Activated T-helper 17 cell treated with anti-CD3 and anti-CD28 coated beads, Interleukin-2, amount 50 U/mL, for 72 hours (primary cell): ENCODE results near the gene GLMP. TPM values are rescaled to one million over a fixed set of nuclear protein-coding genes. Genes with fewer than 3 reads are reported as not detected.
A peak's percentile ranks its signal among the peaks of the same experiment; 100 is the strongest.
"Not testable (repeated sequence)": the region's sequence is repeated elsewhere in the genome, so short reads cannot be mapped to it uniquely, and the experiment has no call there.

Experiments
- ATAC-seq: fragments of 150-1000 bp; cut with Tn5 transposase; replicated peaks from 2 replicates; pipeline ENCODE4 v1.10.0; 2021; ENCODE audit warnings: mild to moderate bottlenecking, moderate library complexity
- H3K27ac Mint-ChIP-seq: one replicate; pipeline ENCODE4 v1.8.0; 2022; ENCODE audit warnings: mixed read lengths
- H3K27me3 Mint-ChIP-seq: one replicate; pipeline ENCODE4 v1.8.0; 2022; ENCODE audit warnings: mixed read lengths
- H3K36me3 Mint-ChIP-seq: one replicate; pipeline ENCODE4 v1.8.0; 2022; ENCODE audit warnings: low read depth, mild to moderate bottlenecking, mixed read lengths
- H3K4me1 Mint-ChIP-seq: one replicate; pipeline ENCODE4 v1.8.0; 2022; ENCODE audit warnings: mixed read lengths
- H3K4me3 Mint-ChIP-seq: one replicate; pipeline ENCODE4 v1.8.0; 2022; ENCODE audit warnings: mild to moderate bottlenecking, mixed read lengths
- H3K9me3 Mint-ChIP-seq: one replicate; pipeline ENCODE4 v1.8.0; 2022; ENCODE audit warnings: mixed read lengths
- total RNA-seq, 2 donors: library from RNA; stranded (reverse); gene quantifications; one replicate each; pipeline ENCODE4 v1.2.3, GENCODE V29; 2022

Gene GLMP
- 10 to 100 TPM; 18.3 to 19.1 TPM for total RNA-seq

- peak within 1 kb of the TSS; percentile 89 for H3K27ac Mint-ChIP-seq
- no peaks in the 10 kb centered on the region for H3K9me3 Mint-ChIP-seq
- H3K4me3 Mint-ChIP-seq: peak within 1 kb of the TSS; percentile 86
- H3K36me3 Mint-ChIP-seq: peaks cover 22% of the 10 kb centered on the region
- H3K27me3 Mint-ChIP-seq: no peaks in the 10 kb centered on the region
- peak; percentile 94 for ATAC-seq
- H3K4me1 Mint-ChIP-seq: peaks cover 7% of the 10 kb centered on the region
Measured at GRCh38 chr1:156295391-156295947, at the start of gene GLMP. TSS of gene GLMP (minus strand) at chr1:156295679. CDS start at chr1:156295645, 34 bp downstream.

- Mint-ChIP-seq H3K4me3 (no peak overlapping the region), H3K27ac (no peak overlapping the region), H3K27me3 (peaks cover 10% of the 10 kb centered on the region), H3K36me3 (no peaks in the 10 kb centered on the region), H3K4me1 (no peaks in the 10 kb centered on the region), H3K9me3 (no peaks in the 10 kb centered on the region)
- ATAC-seq: no peak
Measured at GRCh38 chr1:156344409-156344808, 48.9 kb upstream of the GLMP start.

- H3K9me3 Mint-ChIP-seq: no peaks in the 10 kb centered on the region
- no peak overlapping the region for H3K27ac Mint-ChIP-seq
- no peak for ATAC-seq
- peaks cover 10% of the 10 kb centered on the region for H3K27me3 Mint-ChIP-seq
- H3K36me3 Mint-ChIP-seq: peaks cover 13% of the 10 kb centered on the region
- no peak overlapping the region for H3K4me3 Mint-ChIP-seq
- no peaks in the 10 kb centered on the region for H3K4me1 Mint-ChIP-seq
Measured at GRCh38 chr1:156342166-156342955, 46.9 kb upstream of the GLMP start.

GRCh38 chr1:156338180-156338976 is 42.9 kb upstream of the GLMP start, which contains the start of the genes CCT3 and TSACC:
TSS of gene CCT3 (minus strand) at chr1:156338292. CDS start at chr1:156338184, 108 bp downstream.
TSS of gene TSACC (plus strand) at chr1:156338526. CDS start at chr1:156339758, 1,232 bp downstream.
- Mint-ChIP-seq H3K36me3 (peaks cover 52% of the 10 kb centered on the region), H3K9me3 (no peaks in the 10 kb centered on the region), H3K27me3 (no peaks in the 10 kb centered on the region), H3K4me1 (peaks cover 24% of the 10 kb centered on the region), H3K4me3 (peak within 1 kb of the TSS; percentile 100), H3K27ac (peak within 1 kb of the TSS; percentile 92)
- ATAC-seq: peak; percentile 96

GRCh38 chr1:156337888-156338179 is 42.4 kb upstream of the GLMP start:
- peak overlapping the region; percentile 92 for H3K27ac Mint-ChIP-seq
- no peaks in the 10 kb centered on the region for H3K9me3 Mint-ChIP-seq
- no peak for ATAC-seq
- H3K4me1 Mint-ChIP-seq: peaks cover 24% of the 10 kb centered on the region
- H3K4me3 Mint-ChIP-seq: peak overlapping the region; percentile 100
- H3K27me3 Mint-ChIP-seq: no peaks in the 10 kb centered on the region
- H3K36me3 Mint-ChIP-seq: peaks cover 58% of the 10 kb centered on the region

GRCh38 chr1:156337052-156337887 is 41.8 kb upstream of the GLMP start:
- peak; percentile 0 for ATAC-seq
- Mint-ChIP-seq H3K36me3 (peaks cover 64% of the 10 kb centered on the region), H3K4me1 (peaks cover 24% of the 10 kb centered on the region), H3K9me3 (no peaks in the 10 kb centered on the region), H3K27me3 (no peaks in the 10 kb centered on the region), H3K4me3 (peak overlapping the region; percentile 100), H3K27ac (peak overlapping the region; percentile 92)

GRCh38 chr1:156336242-156336641 is 40.8 kb upstream of the GLMP start:
- Mint-ChIP-seq H3K36me3 (peaks cover 74% of the 10 kb centered on the region), H3K27me3 (no peaks in the 10 kb centered on the region), H3K4me3 (peak overlapping the region; percentile 100), H3K27ac (peak overlapping the region; percentile 92), H3K9me3 (no peaks in the 10 kb centered on the region), H3K4me1 (peaks cover 24% of the 10 kb centered on the region)
- ATAC-seq: no peak

- not testable (repeated sequence) for H3K4me1 Mint-ChIP-seq, H3K4me3 Mint-ChIP-seq, H3K27ac Mint-ChIP-seq, ATAC-seq, H3K9me3 Mint-ChIP-seq, H3K27me3 Mint-ChIP-seq
- H3K36me3 Mint-ChIP-seq: peaks cover 89% of the 10 kb centered on the region
Measured at GRCh38 chr1:156323179-156323578, 27.7 kb upstream of the GLMP start.

GRCh38 chr1:156320560-156320959 is 25.1 kb upstream of the GLMP start:
- no peaks in the 10 kb centered on the region for H3K9me3 Mint-ChIP-seq
- H3K4me1 Mint-ChIP-seq: no peaks in the 10 kb centered on the region
- no peak for ATAC-seq
- peaks cover 100% of the 10 kb centered on the region for H3K36me3 Mint-ChIP-seq
- H3K27me3 Mint-ChIP-seq: no peaks in the 10 kb centered on the region
- no peak overlapping the region for H3K4me3 Mint-ChIP-seq
- H3K27ac Mint-ChIP-seq: no peak overlapping the region

GRCh38 chr1:156319664-156320063 is 24.2 kb upstream of the GLMP start:
- Mint-ChIP-seq H3K9me3 (no peaks in the 10 kb centered on the region), H3K36me3 (peaks cover 100% of the 10 kb centered on the region)
- no peak for ATAC-seq

GRCh38 chr1:156316909-156317308 is 21.4 kb upstream of the GLMP start:
- H3K36me3 Mint-ChIP-seq: peaks cover 100% of the 10 kb centered on the region

More at GRCh38 chr1:156319664-156320063, 24.2 kb upstream of the GLMP start:
- no peak overlapping the region for H3K4me3 Mint-ChIP-seq
- H3K4me1 Mint-ChIP-seq: no peaks in the 10 kb centered on the region
- no peaks in the 10 kb centered on the region for H3K27me3 Mint-ChIP-seq
- no peak overlapping the region for H3K27ac Mint-ChIP-seq

GRCh38 chr1:156310962-156311361 is 15.5 kb upstream of the GLMP start:
- no peak for ATAC-seq

More at GRCh38 chr1:156316909-156317308, 21.4 kb upstream of the GLMP start:
- Mint-ChIP-seq H3K27me3 (no peaks in the 10 kb centered on the region), H3K4me3 (no peak overlapping the region), H3K4me1 (no peaks in the 10 kb centered on the region), H3K27ac (peak overlapping the region; percentile 34), H3K9me3 (no peaks in the 10 kb centered on the region)
- ATAC-seq: no peak

GRCh38 chr1:156308078-156308477 is 12.6 kb upstream of the GLMP start:
- peaks cover 94% of the 10 kb centered on the region for H3K36me3 Mint-ChIP-seq

More at GRCh38 chr1:156310962-156311361, 15.5 kb upstream of the GLMP start:
- H3K4me1 Mint-ChIP-seq: no peaks in the 10 kb centered on the region
- H3K9me3 Mint-ChIP-seq: no peaks in the 10 kb centered on the region
- peaks cover 97% of the 10 kb centered on the region for H3K36me3 Mint-ChIP-seq
- no peaks in the 10 kb centered on the region for H3K27me3 Mint-ChIP-seq
- H3K27ac Mint-ChIP-seq: no peak overlapping the region
- H3K4me3 Mint-ChIP-seq: no peak overlapping the region

GRCh38 chr1:156305215-156305614 is 9.7 kb upstream of the GLMP start:
- Mint-ChIP-seq H3K36me3 (peaks cover 66% of the 10 kb centered on the region), H3K27me3 (no peaks in the 10 kb centered on the region), H3K4me3 (no peak overlapping the region), H3K4me1 (no peaks in the 10 kb centered on the region), H3K9me3 (no peaks in the 10 kb centered on the region), H3K27ac (no peak overlapping the region)
- no peak for ATAC-seq

More at GRCh38 chr1:156308078-156308477, 12.6 kb upstream of the GLMP start:
- Mint-ChIP-seq H3K27me3 (no peaks in the 10 kb centered on the region), H3K27ac (peak overlapping the region; percentile 37), H3K4me1 (no peaks in the 10 kb centered on the region), H3K9me3 (no peaks in the 10 kb centered on the region), H3K4me3 (no peak overlapping the region)
- ATAC-seq: no peak
